Jurkat, Clone E6-1 (cell line): ENCODE results near the gene CDC14A.

Experiments
- DNase-seq: peaks from one replicate; pipeline ENCODE4 v3.0.0-alpha.2; 2011; ENCODE audit warnings: low read depth, low spot score
- H3K4me3 ChIP-seq: 2 replicates; pipeline ENCODE4 v1.5.1; 2011; ENCODE audit warnings: mild to moderate bottlenecking, low read length, control low read depth, moderate library complexity

Gene CDC14A

DNA sequence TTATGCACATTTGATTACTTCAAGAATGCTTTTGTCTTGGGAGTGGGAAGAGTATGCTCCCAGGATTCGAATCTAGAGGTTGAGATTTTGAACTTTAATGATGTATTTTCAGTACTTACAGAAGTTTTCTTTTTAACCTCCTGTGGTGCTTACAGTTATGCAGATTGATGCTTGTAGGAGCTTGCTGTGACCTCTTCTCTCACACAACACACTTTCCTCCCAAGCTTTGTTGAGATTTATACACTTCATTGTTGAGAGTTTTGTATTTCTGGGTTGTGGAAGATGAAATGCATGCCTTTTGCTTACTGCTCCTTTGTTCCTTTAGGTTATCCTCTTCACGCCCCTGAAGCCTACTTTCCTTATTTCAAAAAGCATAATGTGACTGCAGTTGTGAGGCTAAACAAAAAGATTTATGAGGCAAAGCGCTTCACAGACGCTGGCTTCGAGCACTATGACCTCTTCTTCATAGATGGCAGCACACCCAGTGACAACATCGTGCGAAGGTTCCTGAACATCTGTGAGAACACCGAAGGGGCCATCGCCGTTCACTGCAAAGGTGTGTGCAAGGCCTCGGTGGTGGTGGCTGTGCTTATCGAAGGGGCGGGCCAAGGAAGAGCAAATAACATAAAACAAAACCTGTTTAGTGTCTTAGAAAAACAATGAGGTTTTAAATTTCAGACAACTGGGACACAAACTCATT lies 110.2 kb downstream of the CDC14A start:
- H3K4me3 ChIP-seq, result no peak overlapping the region
- DNase-seq, result no peak

GRCh38 chr1:100463791-100464424 lies 111.6 kb downstream of the CDC14A start:
- H3K4me3 ChIP-seq, result no peak overlapping the region
- peak; percentile 51 for DNase-seq

GRCh38 chr1:100469578-100469977 lies 117.3 kb downstream of the CDC14A start:
- DNase-seq, result no peak
- no peak overlapping the region for H3K4me3 ChIP-seq

DNA sequence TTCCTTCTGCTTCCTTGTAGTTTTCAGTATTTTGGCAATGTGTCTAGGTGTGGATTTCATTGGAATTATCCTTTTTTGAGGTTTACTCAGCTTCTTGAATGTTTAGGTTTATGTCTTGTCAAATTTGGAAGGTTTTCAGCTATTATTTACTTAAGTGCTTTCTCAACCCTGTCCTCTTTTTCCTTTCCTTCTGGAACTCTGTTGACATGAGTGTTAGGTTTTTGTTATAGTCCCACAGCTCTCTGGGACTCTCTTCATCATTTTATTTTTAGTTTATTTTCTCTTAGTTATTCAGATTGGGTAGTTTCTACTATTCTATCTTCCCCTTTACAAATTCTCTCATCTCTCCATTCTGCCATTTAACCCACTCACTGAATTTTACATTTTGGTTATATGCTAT lies 122.5 kb downstream of the CDC14A start:
- no peak overlapping the region for H3K4me3 ChIP-seq

GRCh38 chr1:100476735-100477290 lies 124.5 kb downstream of the CDC14A start:
- no peak overlapping the region for H3K4me3 ChIP-seq
- no peak for DNase-seq

More for the DNA sequence above, 122.5 kb downstream of the CDC14A start:
- DNase-seq, result no peak

DNA sequence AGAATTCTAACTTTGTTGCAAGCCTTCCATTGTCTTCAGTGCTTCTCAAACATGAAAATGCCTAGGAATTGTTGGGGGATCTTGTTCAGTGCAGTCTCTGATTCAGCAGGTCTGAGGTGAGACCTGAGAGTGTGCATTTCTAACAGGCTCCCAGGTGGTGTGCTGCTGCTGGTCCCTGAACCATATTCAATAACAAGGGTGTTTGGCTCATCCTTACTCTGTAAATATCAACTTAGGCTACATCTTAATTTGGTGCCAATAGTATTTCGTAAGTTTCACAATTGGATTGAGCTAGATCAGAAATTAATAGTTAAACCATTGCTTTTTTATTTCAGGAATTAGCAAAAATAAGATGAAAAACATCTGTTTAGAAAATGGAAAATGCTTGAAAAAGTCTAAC lies 126.5 kb downstream of the CDC14A start:
- no peak for DNase-seq
- H3K4me3 ChIP-seq, result no peak overlapping the region

- DNase-seq, result no peak
These were observed 127.5 kb downstream of the CDC14A start for GRCh38 chr1:100479620-100480338.

DNA sequence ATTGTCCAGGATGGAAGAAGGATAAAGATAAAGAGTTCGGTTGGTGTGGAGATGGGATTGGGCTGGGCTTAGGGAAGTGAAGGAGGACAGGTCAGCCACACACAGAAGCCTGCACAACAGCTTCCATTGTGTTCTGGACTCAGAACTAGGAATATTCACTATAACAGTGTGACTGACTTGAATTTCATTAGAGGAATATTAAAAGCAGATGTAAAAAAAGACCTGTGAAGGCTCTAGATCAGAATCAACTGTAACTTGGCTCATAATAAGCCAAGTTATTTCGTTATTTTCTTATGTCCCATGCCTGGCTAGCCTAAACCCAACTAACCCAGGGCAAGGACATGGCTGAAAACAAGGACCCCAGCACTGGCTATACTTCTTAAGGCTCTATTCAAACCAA lies 129.0 kb downstream of the CDC14A start:
- no peak for DNase-seq

More at GRCh38 chr1:100479620-100480338, 127.5 kb downstream of the CDC14A start:
- H3K4me3 ChIP-seq, result no peak overlapping the region

DNA sequence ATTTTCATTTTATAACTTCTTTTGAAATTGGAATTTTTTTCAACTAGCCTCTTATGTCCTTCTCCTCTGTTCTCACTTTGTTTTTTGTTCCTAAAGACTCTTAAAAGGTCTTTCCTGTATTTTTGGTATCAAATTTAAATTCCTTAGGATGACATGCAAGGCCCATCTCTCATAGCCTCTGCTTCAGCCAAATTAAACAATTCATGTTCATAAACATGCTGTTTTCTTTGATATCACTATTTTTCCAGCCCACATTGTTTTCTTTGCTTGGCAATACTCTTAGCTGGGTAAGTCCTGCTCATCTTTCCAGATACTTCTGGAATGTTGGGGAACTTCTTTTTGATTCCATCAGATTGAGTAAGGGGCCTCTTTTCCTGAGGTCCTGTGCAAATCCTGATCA lies 129.9 kb downstream of the CDC14A start:
- no peak for DNase-seq
- H3K4me3 ChIP-seq, result no peak overlapping the region

More for the DNA sequence above, 129.0 kb downstream of the CDC14A start:
- no peak overlapping the region for H3K4me3 ChIP-seq

- H3K4me3 ChIP-seq, result no peak overlapping the region
- no peak for DNase-seq
These were observed 130.4 kb downstream of the CDC14A start for GRCh38 chr1:100482748-100483147.

DNA sequence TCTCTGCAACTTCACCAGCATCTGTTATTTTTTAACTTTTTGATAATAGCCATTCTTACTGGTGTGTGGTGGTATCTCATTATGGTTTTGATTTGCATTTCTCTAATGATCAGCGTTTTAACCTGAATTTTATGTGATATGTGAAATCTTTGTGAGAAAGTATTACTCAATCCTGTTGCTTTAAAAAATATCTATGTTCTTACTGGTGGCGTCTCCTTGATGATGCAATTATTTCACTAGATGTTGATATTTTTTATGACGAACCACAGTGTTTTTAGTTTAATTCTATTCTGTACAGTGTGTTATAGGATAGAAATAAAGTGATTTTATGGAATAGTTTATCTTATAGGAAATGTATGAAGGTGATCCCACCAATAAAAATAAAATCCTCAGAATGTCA lies 130.9 kb downstream of the CDC14A start:
- no peak overlapping the region for H3K4me3 ChIP-seq
- DNase-seq, result no peak

DNA sequence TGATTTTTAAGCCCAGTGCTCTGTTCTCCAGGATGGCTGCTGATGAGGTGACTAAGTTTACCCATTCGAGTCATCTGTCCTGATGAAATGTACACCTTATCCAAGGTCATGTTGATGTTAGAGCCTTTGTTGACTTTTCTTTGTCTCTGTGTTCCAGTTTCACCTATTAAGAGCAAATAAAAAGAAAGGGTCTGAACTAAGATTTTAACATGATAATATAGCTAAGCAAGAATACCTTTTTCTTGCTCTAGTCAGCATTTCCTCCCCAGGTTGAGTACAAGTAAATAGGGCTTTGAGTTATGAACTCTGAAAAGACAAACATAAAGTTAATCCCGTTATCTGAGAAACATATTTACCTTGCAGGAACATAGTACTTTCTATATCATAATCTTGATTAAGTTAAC lies 133.6 kb downstream of the CDC14A start:
- no peak overlapping the region for H3K4me3 ChIP-seq

GRCh38 chr1:100494393-100495084 lies 142.2 kb downstream of the CDC14A start:
- H3K4me3 ChIP-seq, result no peak overlapping the region
- no peak for DNase-seq

More for the DNA sequence above, 133.6 kb downstream of the CDC14A start:
- no peak for DNase-seq

GRCh38 chr1:100496896-100497295 lies 144.6 kb downstream of the CDC14A start:
- H3K4me3 ChIP-seq, result no peak overlapping the region
- DNase-seq, result no peak

- no peak overlapping the region for H3K4me3 ChIP-seq
- DNase-seq, result no peak
These were observed 145.5 kb downstream of the CDC14A start for GRCh38 chr1:100497796-100498195.

DNA sequence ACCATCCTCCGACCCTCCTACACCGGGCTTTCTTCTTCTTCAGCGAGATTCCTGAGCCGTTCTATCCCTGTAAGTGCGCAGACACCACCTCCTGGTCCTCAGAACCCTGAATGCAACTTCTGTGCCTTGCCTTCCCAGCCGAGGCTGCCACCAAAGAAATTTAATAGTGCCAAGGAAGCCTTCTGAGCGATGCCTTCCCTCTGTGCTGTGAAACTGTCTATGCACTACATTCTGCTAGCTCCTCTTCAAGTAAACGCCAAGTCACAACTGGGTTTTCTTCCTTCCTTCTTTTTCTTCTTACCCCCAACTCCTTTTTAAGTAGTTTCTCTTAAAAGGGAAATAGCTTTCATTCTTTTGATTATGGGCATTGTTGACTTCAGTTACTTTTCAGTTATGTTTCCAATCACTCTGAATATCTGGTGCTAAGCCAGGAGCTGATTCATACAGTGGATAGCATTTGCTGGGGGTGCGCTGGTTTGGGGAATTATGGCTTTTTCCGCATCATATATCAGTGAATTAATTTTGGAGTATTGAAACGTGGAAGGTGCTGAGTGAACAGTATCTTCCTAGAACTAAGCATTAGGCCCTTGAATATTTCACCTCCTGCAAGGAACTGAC lies 147.0 kb downstream of the CDC14A start:
- H3K4me3 ChIP-seq, result no peak overlapping the region
- DNase-seq, result no peak

GRCh38 chr1:100502052-100502792 lies 149.9 kb downstream of the CDC14A start:
- no peak overlapping the region for H3K4me3 ChIP-seq
- DNase-seq, result no peak

DNA sequence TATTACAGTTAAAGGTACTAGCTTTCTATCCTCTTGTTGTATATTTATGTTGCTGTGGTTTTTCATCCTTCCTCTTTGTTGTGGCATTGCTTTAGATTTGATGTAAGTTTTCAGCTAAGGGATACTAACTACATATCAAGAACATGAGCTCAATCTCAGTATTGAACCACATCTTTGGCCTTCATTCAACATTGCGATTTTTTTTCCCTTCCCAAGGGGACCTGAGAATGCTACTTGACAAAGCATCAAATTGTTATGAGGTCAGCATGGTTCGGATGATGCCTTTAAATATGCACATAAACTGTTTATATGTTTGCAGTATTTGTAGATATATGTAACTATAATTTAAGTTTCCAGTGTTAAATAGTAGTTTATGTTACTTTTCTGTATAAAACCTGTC lies 153.9 kb downstream of the CDC14A start:
- no peak for DNase-seq

More for the DNA sequence above, 153.9 kb downstream of the CDC14A start:
- H3K4me3 ChIP-seq, result no peak overlapping the region
